Stimulated activated CD8-positive, alpha-beta memory T cell treated with anti-CD3 and anti-CD28 coated beads, Interleukin-4, amount 100 ng/mL, for 4 hours (primary cell): ENCODE measurements around the gene GPRIN2.
"Not testable (repeated sequence)": the region's sequence is repeated elsewhere in the genome, so short reads cannot be mapped to it uniquely, and the experiment has no call there.

Source experiments
- DNase-seq, 2 donors: peaks; one replicate each; pipeline ENCODE4 v3.0.0-alpha.2; 2020; ENCODE audit warnings: low read depth in 2 of 2, low spot score in 1 of 2

GPRIN2 gene

DNA sequence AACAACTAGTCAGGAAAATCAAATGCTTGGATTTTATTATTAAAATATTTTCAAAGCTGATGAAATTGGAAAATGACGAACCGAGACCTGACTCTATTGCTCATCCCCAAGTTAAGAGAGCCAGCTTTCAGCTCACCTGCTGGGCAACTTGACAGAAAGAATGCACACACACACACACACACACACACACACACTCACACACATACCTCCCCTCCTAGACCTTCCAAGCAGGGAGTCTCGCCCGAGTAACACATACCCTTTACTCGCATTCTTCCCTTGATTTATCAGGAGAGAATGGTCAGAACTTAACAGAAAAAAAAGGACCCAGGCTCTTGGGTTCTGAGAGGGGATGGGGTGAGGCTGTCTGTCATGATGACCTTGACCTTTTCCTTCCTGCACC, 19.1 kb downstream of the GPRIN2 start:
- no peak for DNase-seq

DNA sequence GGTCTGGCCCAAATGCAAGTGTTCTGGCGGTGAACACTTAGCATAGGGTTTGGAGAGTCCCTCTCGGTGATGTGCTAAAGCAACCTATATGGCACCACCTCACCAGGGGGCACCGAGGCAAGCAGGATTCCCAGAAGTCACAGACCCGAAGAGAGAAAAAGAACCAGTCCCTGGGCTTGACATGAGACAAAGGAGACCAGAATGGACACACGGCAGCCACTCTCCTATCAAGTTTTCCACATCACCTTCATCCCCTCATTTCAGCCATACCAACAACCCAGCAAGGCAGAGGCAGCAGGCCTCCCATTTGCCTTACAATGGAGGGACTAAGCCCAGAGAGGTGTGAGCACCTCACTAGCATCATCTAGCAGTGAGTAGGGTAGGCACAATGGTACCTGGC, 19.7 kb downstream of the GPRIN2 start:
- DNase-seq, result no peak

DNA sequence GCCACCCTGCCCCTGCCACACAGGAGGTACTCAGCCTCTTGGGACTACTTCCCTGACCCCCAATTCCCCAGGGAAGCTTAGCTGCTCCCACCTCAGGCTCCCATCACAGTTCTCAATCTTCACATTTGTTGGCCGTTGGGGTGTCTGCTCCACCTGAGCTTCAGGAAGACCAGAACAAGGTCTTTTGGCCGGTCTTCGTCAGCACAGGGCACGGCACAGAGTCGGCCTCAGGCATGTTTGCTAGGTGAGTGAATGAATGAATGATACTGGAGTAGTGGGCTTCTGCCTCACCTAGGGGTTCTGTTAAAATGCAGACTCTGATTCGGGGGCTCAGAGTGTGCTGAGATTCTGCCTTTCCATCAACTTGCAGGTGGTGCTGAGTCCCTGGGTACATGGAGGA, 20.3 kb downstream of the GPRIN2 start:
- no peak for DNase-seq

DNA sequence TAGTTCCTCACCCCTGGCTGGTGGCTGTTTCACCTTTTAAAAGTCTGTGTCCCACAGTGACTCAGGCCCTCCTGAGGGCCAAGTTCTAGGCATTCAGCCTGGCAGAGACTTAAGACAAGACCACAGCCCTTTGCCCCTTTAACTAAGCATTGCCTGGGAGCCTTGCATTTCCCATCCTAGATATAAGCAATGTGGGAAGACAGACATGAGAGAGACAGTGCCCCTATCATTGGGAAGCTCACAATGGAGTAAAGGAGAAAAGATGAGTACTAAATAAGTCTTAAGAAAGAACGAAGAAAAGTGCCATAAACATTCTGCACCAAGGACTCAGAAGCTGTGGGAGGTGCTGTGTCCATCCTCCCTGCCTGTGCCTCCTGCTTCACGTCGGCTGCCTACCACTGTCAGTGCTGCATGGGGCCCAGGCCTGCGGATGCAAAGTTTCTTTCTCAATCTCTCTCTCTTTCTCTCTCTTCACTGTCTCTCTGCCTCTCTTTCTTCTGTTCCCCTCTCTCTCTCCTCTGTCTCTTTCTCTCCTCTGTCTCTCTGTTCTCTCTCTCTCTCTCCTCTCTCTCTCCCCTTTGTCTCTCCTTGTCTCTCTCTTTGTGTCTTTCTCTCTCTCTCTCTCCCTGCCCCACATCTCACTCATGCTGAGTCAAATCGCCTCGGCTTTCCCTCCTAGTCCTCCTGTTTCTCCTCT, 21.5 kb downstream of the GPRIN2 start:
- DNase-seq, result no peak

DNA sequence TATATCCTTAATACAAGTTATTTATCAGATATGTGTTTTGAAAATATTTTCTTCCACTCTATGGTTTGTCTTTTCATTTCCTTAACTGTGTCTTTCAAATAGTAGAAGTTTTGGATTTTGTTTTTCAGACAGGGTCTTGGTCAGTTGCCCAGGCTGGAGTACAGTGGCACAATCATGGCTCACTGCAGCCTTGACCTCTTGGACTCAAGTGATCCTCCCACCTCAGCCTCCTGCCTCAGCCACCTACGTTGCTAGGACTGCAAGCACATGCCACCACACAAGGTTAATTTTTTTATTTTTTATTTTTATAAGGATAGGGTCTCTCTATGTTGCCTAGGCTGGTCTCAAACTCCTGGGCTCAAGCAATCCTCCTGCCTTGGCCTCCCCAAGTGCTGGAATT, 24.2 kb downstream of the GPRIN2 start:
- not testable (repeated sequence) for DNase-seq

DNA sequence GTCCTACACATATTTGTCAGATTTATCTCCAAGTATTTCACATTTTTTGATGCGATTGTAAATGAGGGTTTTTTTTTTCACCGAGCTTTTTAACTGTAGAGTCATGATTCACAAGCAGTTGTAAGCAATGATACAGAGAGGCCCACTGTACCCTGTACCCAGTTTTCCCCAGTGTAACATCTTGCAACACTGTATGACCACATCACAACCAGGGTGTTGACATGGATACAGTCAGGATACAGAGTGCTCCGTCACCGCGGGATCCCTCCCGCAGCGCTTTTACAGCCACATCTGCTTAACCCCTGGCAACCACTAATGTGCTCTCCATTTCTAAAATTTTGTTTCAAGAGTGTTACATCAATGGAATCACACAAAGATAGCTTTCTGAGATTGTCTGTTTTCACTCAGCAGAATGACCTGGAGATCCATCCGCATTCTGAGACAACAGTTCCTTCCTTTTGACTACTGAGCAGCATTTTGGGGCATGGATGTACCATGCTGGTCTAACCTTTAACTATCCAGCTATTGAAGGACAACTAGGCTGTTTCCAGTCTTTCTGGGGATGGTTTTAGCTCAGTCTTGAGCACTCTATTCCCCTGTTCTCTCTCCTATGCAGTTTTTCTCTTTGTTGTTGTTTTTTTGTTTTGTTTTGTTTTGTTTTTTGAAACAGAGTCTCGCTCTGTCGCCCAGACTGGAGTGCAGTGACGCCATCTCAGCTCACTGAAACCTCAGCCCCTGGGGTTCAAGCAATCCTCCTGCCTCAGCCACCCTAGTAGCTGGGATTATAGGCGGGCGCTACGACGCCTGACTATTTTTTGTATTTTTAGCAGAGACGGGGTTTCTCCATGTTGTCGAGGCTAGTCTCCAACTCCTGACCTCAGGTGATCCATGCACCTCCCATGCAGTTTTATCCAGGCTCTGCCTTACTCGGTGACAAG, 25.9 kb downstream of the GPRIN2 start:
- no peak for DNase-seq

DNA sequence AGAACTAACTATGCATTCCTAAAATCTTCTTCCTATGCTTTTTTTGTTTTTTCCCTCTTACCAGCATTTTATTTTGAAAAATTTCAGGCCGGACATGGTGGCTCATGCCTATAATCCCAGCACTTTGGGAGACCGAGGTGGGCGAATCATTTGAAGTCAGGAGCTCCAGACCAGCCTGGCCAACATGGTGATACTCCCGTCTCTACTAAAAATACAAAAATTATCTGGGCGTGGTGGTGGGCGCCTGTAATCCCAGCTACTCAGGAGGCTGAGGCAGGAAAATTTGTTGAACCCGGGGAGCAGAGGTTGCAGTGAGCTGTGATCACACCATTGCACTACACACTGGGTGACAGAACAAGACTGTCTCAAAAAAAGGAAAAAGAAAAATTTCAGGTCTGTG, 26.7 kb downstream of the GPRIN2 start:
- DNase-seq, result not testable (repeated sequence)

DNA sequence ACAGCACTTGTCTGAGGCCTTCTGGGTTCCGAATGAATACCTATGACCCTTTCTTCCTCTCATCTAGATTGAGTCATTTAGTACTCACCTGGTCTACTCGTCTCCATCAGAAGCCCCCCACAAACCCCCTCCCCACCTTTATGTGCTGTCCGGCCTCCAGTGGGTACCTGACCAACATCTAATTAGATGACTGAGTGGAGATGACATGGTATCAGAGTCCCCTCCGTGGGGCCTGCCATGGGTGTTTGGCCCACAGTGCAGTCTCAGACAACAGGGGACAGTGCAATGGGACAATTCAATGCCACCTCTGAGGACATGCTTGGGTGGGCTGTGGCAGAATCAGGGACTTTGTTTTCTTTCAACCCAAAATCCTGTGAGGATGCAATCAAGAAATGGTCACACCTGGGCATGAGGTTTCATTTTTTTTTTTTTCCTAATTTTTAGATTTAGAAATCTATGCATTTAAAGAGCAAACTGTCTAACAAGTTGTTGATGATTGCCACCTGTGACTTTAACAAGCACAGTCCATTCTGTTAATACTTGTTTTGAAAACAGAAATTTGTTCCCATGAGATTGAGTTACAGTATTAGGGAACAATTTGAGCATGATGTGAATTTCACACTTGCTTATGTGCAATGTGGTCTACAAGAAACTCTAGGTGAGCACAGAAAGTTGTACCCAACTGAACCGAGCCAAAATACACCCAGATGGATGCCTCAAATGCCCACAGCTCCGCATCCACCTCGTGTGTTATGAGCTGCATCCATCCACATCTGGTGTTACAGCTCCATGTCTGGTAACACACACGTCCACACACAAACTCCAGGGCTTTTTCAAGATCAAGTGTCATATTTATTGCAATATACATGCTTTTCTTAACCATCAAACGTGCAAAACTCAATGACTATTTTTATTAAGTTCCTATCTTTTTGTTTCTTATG, 27.5 kb downstream of the GPRIN2 start:
- no peak for DNase-seq

DNA sequence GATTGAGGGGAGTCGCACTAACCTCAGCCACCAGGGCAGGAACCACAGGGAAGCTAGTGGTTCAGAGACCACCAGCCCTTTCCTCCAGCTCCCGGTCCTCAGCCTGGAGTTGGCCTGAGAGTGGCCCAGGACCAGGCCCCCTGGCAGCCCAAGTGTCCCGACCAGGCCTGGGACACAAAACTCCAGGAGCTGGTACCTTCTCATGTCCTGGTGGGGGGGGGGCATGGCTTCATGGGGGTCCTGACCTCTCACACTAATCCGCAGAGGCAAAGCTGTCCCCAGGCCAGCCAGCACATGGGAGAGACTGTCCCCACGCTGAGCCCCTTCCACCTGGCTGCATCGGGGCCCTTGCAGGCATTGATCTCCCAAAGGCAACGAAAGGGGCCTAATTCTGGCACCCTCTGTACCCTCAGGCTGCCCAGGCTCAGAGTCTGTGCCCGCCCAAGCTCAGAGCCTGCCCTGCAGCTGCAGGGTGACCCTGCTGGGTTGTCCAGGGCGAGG, 28.2 kb downstream of the GPRIN2 start:
- DNase-seq, result no peak

DNA sequence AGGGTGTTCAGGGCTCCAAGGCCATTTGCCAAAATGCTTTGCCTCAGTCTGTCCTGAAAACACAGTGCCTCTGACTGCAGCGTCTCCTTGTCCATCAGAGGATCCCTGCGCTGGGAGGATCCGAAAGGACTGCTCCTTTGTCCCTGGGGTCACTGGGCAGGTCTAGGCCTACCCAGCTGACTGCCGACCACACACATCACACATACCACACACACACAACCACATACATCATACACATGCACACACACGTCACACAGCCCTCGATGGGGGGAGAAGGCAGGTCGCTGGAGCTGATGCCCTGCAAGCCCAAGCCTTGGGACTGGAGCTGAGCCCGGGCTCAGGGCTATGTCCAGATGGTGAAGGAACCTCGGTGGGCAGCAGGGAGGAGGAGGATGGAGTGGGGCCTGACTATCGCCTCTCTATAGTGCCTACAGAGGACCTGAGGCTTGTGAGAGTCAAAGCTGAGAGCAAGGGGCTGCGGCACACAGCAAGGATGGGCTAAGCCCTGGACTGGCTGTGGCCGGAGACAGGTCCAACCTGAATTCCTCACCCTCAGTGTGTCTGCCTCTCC, 29.1 kb downstream of the GPRIN2 start:
- no peak for DNase-seq

DNA sequence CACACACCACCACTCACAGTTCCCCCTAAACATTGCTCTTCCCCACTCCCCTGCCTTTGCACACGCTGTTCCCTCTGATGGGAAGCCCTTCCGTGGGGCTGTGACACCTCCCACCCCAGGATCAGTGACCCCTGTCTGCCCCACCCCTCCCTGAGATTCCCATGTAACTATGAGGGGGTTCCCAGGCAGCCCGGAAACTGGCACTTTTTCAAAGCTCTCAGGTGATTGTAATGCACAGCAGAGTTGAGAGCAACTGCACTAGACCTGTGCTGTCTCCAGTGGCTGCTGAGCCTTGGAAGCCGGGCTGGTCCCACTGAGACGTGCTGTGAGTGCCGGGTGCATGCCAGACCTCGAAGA, 29.8 kb downstream of the GPRIN2 start:
- DNase-seq, result no peak

DNA sequence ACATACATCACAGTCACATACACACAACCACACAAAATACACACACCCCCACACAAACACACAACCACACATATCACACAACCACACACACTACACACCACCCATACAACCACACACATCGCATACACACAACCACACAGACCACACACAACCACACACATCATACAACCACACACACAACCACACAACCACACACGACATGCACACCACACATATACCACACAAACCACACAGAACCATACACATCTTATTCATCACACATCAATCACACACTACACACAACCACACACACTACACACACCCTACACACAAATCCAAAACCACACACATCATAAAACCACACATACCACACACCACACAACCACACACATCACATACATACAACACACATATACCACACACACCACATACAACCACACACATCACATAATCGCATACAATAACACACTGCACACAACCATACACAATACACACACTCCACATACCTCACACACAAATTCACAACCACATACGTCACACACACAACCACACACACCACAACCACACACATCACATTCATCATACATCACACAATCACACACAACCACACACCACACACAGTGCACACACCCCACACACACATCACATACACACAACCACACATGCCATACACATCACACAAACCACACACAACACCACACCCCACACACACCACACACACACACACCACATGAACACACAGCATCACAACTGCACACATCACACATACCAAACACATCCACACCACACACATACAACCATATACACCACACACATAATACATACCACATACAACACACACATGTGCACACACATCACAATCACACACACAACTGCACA, 30.4 kb downstream of the GPRIN2 start:
- DNase-seq, result no peak

DNA sequence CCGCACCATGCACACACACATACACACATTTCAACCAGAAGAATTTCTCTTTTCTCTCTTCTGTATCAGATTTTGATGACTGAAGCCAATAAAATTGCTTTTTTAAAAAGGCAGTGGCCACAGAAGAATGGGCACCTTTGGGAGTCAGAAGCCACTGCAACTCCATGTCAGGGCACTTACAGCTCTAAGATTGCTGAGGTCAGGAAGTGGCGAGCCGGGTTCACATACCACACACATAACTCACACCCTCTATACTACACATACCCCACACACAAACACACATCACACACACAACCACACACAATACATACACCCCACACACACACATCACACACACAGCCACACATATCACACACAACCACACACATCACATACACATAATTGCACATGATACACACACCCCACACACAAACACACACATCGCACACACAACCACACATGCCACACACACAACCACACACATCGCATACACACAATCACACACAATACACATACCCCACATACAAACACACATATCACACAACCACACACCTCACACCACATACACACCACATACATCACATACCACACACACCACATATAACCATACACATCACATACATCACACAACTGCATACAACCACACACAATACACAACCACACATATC, 31.2 kb downstream of the GPRIN2 start:
- DNase-seq, result no peak

DNA sequence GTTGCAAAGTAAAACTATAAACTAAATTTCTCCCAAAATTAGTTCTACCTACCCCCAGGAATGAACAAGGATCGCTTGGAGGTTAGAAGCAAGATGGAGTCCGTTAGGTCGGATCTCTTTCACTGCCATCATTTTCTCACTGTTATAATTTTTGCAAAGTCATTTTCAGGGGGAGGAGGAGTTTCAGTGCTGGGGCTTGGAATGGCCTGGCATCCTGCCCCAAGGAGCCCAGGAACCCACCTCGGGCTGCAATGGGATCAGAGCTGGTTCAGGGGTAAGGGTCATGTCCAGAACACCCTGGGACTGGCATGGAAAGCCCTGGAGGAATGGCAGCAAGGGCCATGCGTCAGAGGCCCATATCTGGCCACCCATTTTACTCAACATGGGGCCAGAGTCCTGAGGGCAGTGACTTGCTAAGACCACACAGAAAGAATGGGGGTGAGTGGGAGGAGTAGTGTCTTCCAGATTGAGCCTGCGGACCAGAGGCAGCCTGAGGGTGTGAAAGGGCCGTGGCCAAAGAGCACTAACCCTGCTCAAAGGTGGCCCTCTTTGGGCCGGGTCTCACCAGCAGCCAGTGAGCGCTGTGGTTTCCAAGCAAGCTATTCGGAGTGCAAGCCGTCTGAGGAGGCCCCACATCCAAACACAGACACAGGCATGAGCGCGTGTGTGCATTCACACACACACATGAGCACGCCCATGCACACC, 31.8 kb downstream of the GPRIN2 start:
- DNase-seq, result no peak

DNA sequence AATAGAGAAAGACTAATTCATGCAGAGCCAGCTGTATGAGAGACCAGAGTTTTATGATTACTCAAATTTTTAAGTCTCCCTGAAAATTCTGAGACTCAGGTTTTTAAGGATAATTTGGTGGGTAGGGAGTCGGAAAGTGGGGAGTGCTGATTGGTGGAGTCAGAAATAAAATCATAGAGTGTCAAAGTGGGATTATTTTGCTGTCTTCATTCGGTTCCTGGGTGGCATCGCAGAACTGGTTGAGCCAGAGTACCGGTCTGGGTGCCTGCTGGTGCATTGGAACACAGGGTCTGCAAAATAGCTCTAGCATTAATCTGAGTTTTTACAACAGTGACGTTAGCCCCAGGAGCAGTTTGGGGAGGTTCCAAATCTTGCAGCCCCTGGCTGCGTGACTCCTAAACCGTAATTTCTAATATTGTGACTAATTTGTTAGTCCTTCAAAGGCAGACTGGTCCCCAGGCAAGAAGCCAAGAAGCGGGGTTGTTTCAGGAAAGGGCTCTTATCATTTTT, 32.4 kb downstream of the GPRIN2 start:
- DNase-seq, result no peak

DNA sequence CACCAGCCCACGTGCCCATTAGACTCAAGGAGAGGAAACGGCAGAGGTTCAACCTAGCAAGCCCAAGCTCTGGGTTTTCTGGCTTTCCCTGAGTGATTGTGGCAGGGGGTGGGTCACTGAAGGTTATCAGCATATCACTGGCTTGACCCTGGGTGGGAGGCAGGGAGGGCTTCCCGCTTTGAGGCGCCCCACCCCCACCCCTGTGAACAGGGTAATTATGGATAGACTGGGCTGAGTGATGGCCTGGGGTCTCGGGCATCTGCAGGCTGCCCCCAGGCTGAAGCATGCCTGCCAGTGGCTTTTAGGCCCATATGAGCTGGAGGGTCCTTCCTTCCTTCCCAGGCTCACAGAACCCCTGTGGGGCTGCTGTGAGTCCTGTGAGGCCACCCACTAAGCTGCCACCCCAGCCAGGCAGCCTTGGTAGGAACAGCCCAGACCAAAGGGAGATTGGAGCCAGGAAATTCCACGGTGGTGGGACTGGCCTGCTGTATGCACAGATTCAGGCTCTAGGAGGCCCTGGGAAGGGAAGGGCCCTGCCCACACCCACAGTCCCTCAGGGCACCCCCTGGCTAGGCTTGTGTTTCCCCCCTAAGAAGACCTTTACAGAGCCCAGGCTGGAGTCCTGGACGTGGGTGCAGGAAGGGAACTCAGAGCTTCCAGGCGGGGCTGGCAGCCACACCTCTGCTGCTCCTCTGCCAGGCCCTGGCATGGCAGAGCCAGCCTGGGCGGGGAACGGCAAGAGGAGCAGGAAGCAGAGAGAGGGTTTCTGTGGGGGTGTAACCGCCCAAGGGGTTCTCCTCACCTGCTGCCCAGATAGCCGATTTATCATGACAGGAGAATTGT, 33.1 kb downstream of the GPRIN2 start:
- DNase-seq, result no peak

DNA sequence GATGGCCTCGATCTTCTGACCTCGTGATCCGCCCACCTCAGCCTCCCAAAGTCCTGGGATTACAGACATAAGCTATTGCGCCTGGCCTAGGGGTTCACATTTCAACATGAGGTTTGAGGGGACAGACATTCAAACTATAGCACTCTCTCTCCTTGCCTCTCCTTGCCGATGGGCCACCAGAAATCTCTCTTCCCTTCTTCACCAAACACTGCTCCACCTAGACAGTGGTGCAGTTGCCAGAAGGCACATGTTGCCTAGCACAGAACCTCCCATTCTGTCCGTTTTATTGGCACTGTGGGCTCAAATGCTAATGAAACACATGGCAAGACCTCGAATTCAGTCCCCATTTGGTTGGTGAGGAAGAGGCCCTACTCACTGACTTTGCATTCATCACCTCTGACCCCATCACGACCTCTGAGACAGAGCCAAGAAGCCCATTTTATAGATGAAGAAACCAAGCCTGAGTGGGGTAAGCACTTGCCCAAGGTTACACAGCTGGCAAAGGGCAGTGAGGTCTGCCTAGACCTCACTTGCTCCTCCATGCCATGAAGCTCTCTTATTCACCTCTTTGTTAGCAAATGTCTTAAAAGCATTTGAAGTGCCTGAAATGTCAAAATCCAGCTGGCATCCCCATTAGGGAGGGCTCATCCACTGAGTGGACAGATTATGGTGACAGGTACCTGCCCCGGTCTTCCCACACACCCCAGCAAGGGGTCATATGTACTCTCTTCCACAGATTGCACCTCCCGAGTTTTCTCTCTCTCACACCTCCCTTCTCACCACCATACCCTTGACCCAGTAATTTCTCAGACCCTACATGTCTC, 34.0 kb downstream of the GPRIN2 start:
- no peak for DNase-seq
